Gastrocnemius medialis (tissue), 4 donors: Measurements from ENCODE around the gene PLXNA2.

Experiments
- CTCF ChIP-seq, 5 experiments: fragments of 450-650 bp in 3 of 5; fragments of 200-600 bp in 2 of 5; sonication (generic) in 2 of 5; IDR thresholded peaks in 4 of 5; conservative IDR thresholded peaks in 1 of 5; 1 replicate in 4 of 5; 2 replicates in 1 of 5; pipeline ENCODE4 v1.5.1; 2016 to 2019; ENCODE audit warnings: antibody characterized with exemption in 5 of 5, mild to moderate bottlenecking in 3 of 5, moderate library complexity in 3 of 5
- POLR2A ChIP-seq, 2 donors: fragments of 450-650 bp; IDR thresholded peaks; one replicate each; pipeline ENCODE4 v1.6.1; 2017; ENCODE audit warnings: antibody characterized with exemption in 2 of 2, mild to moderate bottlenecking in 2 of 2, moderate library complexity in 2 of 2

DNA sequence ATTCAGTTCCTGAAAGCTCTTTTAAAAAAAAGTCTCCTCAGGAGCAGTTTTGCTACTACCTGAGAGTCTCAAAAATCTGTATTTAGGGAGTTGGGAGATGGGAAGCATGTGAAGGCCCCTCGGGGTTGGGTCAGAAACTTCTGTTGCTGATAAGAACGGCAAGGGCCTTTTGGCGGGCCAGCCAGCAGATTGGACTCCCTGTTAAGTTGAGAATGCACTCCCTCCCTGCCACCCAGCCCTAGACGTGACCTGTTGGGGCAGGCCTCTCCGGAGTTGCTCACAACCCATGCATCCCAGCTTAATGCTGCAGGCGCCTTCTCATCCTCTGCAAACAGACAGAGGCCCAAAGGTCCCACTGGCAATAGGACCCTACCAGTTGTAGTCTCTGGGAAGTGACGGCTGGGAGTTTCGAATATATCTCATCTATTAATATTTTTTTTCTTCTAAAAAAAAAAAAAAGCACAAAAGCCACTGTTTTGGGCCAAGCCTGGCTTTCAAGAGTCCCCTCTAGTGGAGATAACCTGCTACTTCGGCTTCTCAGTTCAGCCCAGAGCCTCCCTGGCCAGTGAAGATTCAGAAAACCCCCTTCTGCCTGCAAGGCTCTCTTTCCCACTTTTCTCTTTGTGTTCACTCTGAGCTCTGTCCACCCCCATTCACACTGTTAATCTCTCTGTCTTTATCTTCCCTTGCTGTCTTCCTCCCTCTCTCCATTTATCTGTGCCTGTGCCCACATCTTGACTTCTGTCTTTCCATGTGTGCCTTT lies 5.3 kb downstream of the PLXNA2 start:
- TF ChIP-seq CTCF (IDR thresholded peaks at IDR 0.05 in 4 of 5, conservative IDR thresholded peaks at IDR 0.05 in 1 of 5) = peak; percentile 36 to 80 (median 47)
- no peak for TF ChIP-seq POLR2A (IDR thresholded peaks at IDR 0.05)
